ENCODE data around the gene FAM118B. TPM values are rescaled to one million over a fixed set of nuclear protein-coding genes. Genes with fewer than 3 reads are reported as not detected.
"Not testable (repeated sequence)": the region's sequence is repeated elsewhere in the genome, so short reads cannot be mapped to it uniquely, and the experiment has no call there.

Gene FAM118B
- polyA plus RNA-seq, 1 experiment, result 14.2 TPM

DNA sequence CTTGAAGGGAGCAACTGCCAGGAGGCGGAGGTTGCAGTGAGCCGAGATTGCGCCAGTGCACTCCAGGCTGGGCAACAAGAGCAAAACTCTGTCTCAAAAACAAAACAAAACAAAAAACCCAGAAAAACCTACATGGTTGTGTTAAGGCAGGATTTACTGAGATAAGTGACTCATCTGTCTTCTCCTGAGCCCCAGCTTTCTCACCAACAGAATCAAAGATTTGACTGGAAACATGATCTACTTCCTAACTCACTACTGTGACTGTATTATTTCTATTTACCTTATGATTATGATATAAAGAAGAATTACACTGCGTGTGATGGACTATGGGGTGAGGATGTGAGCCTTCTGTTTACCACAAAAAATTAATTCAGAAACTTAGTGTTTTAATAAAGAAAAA lies 21.8 kb downstream of the FAM118B start:
- DNase-seq (ENCODE audit: low read depth), result no peak
- ChIA-PET POLR2A (no interaction called here), CTCF (no interaction called here)
- peaks cover 1% of the 10 kb centered on the region for H3K36me3 ChIP-seq (ENCODE audit: control insufficient read depth, insufficient read depth, low read length)
- H3K4me3 ChIP-seq (ENCODE audit: low read depth, low read length), result no peak overlapping the region
- no peak for TF ChIP-seq CTCF (IDR thresholded peaks at IDR 0.05; ENCODE audit: insufficient read depth, low read depth, low read length)
- no peaks in the 10 kb centered on the region for H3K27me3 ChIP-seq (ENCODE audit: control insufficient read depth, insufficient read depth, low read length)

DNA sequence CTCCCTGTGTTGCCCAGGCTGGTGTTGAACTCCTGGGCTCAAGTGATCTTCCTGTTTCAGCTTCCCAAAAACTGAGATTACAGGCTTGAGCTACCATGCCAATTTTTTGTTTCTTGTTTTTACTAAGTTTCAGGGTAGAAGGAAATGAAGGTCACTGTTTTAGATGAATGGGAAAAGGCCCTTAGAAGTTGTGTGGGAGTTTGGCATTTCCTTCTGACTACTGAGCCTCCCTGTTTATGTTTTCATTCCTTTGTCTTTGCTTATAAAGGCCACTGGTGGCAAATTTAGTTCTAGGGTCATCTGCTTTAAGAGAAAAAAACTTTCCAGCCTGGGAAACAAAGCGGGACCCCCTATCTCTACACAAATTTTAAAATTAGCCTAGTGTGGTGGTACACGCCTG lies 35.1 kb downstream of the FAM118B start:
- TF ChIP-seq CTCF (IDR thresholded peaks at IDR 0.05; ENCODE audit: insufficient read depth, low read depth, low read length), result no peak
- ChIA-PET CTCF (interaction anchor here (1.4 kb wide), 1 partner anchor 8 kb away, joined by 3 read pairs; no protein-coding TSS in a partner anchor), POLR2A (no interaction called here)
- DNase-seq (ENCODE audit: low read depth), result no peak
- H3K27me3 ChIP-seq (ENCODE audit: control insufficient read depth, insufficient read depth, low read length), result no peaks in the 10 kb centered on the region
- no peak overlapping the region for H3K4me3 ChIP-seq (ENCODE audit: low read depth, low read length)
- H3K36me3 ChIP-seq (ENCODE audit: control insufficient read depth, insufficient read depth, low read length), result peaks cover 4% of the 10 kb centered on the region

DNA sequence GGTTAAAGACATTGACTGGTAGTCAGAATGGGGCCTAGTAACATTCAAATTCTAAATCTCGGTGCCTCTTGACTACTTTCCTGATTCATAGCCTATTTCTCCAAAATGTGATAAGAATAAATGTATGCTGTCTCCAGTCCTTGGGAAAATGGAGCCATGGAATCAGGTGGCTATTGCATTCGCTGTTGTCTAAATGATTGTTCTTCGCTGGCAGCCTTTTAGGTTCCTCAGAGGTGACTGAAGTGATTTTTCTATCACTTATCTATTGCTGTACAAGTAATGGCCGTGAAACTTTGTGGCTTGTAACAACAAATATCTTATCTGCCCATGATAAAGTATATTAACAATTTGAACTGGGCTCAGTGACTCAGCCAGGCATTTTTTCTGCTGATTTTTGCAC lies 41.7 kb downstream of the FAM118B start:
- no peak for DNase-seq (ENCODE audit: low read depth)
- ChIA-PET CTCF (no interaction called here), POLR2A (no interaction called here)
- TF ChIP-seq CTCF (IDR thresholded peaks at IDR 0.05; ENCODE audit: insufficient read depth, low read depth, low read length), result no peak
- no peak overlapping the region for H3K4me3 ChIP-seq (ENCODE audit: low read depth, low read length)
- H3K27me3 ChIP-seq (ENCODE audit: control insufficient read depth, insufficient read depth, low read length), result no peaks in the 10 kb centered on the region
- H3K36me3 ChIP-seq (ENCODE audit: control insufficient read depth, insufficient read depth, low read length), result peaks cover 5% of the 10 kb centered on the region; the same call in 1 of the 2 replicates

DNA sequence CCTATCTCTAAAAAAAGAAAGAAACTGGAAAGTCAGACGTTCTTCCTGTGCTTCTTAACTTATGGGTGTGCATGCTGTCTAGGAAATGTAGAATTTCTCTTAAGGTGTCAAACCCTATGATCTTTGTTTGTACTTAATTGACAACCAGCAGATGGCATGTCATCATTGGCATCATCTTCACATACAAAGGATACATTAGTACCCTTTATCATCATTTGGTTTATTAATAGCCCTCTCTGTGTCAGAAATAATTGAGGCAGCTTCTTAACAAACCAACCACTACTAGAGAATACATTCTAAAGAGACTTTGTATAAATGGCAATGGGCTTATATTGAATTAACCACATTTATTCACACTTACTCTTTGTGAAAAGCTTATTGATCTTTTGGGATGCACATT lies 43.2 kb downstream of the FAM118B start:
- Histone ChIP-seq H3K4me3 (ENCODE audit: low read depth, low read length) (no peak overlapping the region), H3K36me3 (ENCODE audit: control insufficient read depth, insufficient read depth, low read length) (peaks cover 5% of the 10 kb centered on the region; the same call in 1 of the 2 replicates), H3K27me3 (ENCODE audit: control insufficient read depth, insufficient read depth, low read length) (no peaks in the 10 kb centered on the region)
- no peak for TF ChIP-seq CTCF (IDR thresholded peaks at IDR 0.05; ENCODE audit: insufficient read depth, low read depth, low read length)
- POLR2A ChIA-PET, result no interaction called here
- CTCF ChIA-PET, result interaction anchor here (1.0 to 1.1 kb wide), 2 partner anchors 9 to 11 kb away, joined by 3 read pairs; no protein-coding TSS in a partner anchor
- DNase-seq (ENCODE audit: low read depth), result no peak

- CTCF ChIA-PET, result interaction anchor here (1.1 kb wide), 1 partner anchor 9 kb away, joined by 3 read pairs; no protein-coding TSS in a partner anchor
- DNase-seq (ENCODE audit: low read depth); H3K4me3 ChIP-seq (ENCODE audit: low read depth, low read length); POLR2A ChIA-PET; H3K36me3 ChIP-seq (ENCODE audit: control insufficient read depth, insufficient read depth, low read length); H3K27me3 ChIP-seq (ENCODE audit: control insufficient read depth, insufficient read depth, low read length): not testable (repeated sequence)
Observed at GRCh38 chr11:126255507-126255906, 43.9 kb downstream of the FAM118B start.

DNA sequence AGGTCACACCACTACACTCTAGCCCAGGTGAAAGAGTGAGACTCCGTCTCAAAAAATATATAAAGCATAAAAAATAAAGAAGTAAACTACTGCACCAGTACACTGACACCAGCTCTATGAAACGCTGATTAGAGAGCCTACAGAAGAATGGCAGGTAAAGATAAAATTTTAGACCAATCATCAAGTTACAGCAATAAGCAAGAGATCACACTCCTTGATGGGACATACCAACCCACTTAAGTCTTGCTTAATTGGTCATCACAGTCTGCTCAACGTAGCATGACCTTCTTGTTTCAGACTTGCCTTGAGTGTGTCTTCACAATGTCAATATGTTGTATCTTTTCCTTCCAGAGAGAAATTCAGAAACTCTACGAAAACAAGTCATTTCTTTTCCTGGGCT lies 44.6 kb downstream of the FAM118B start:
- Histone ChIP-seq H3K27me3 (ENCODE audit: control insufficient read depth, insufficient read depth, low read length) (no peaks in the 10 kb centered on the region), H3K36me3 (ENCODE audit: control insufficient read depth, insufficient read depth, low read length) (peaks cover 5% of the 10 kb centered on the region; the same call in 1 of the 2 replicates), H3K4me3 (ENCODE audit: low read depth, low read length) (no peak overlapping the region)
- no peak for TF ChIP-seq CTCF (IDR thresholded peaks at IDR 0.05; ENCODE audit: insufficient read depth, low read depth, low read length)
- CTCF ChIA-PET, result no interaction called here
- no peak for DNase-seq (ENCODE audit: low read depth)
- POLR2A ChIA-PET, result no interaction called here

Data from BJ (cell line).